GM18511 (cell line): ENCODE measurements around the gene KIAA0825.
"Not testable (repeated sequence)": the region's sequence is repeated elsewhere in the genome, so short reads cannot be mapped to it uniquely, and the experiment has no call there.

ENCODE experiments used
- ATAC-seq: cut with Tn5 transposase; IDR thresholded peaks from one replicate; pipeline ENCODE4 v1.9.1; 2021; ENCODE audit warnings: mild to moderate bottlenecking, moderate library complexity; ENCODE audit not compliant: unreplicated experiment

KIAA0825 gene

DNA sequence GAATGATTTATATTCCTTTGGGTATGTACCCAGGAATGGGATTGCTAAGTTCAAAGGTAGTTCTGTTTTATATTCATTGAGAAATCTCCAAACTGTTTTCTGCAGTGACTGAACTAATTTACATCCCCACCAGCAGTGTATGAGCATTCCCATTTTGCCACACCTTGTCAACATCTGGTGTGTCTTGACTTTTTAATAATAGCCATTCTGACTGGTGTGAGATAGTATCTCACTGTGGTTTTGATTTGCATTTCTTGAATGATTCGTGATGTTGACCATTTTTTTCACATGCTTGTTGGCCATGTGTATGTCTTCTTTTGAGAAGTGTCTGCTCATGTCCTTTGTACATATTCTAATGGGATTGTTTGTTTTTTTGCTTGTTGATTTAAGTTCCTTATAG, 421.5 kb downstream of the KIAA0825 start:
- no peak for ATAC-seq

- no peak for ATAC-seq
These were observed 425.6 kb downstream of the KIAA0825 start for GRCh38 chr5:94192658-94193391.

DNA sequence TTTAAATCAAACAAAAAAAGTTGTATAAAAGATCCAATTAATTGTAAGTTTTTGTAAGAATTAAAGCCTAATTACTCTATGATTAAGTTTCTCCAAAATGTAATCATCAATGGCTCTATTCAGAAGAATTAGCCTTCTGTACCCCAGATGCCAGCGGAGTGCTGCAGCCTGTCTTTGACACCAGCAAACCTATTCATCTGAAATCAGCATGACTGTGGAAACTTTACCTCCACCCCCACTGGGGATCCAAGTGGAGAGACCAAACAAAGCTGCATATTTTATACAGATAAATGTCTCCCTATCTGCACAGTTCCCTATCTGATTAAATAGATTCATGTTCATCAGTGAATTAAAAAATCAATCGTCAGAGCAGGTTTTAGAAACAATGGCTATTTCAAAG, 426.8 kb downstream of the KIAA0825 start:
- no peak for ATAC-seq

GRCh38 chr5:94188725-94189124, 429.7 kb downstream of the KIAA0825 start:
- ATAC-seq: no peak

- ATAC-seq: no peak
These were observed 433.5 kb downstream of the KIAA0825 start for GRCh38 chr5:94184870-94185269.

- peak; percentile 69 for ATAC-seq
These were observed 436.5 kb downstream of the KIAA0825 start for GRCh38 chr5:94181895-94182294.

- no peak for ATAC-seq
These were observed 437.6 kb downstream of the KIAA0825 start for GRCh38 chr5:94180761-94181160.

DNA sequence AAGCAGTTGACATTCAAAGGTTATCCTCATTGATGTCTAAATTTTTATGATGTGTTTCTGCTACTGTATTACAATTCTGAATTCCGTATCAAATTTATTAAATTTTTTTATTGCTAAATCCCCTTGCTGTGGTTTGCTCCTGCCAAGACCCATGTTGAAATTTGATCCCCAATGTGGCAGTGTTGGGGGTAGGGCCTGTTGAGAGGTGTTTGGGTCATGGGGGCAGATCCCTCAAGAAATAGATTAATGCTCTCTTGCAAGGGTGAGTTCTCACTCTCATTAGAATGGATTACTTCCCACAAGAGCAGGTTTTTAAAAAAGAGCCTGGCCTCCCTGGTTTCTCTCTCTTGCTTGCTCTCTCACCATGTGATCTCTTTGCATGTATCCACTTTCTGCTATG, 442.5 kb downstream of the KIAA0825 start:
- ATAC-seq: no peak

GRCh38 chr5:94174748-94175411, 443.5 kb downstream of the KIAA0825 start:
- ATAC-seq: no peak

DNA sequence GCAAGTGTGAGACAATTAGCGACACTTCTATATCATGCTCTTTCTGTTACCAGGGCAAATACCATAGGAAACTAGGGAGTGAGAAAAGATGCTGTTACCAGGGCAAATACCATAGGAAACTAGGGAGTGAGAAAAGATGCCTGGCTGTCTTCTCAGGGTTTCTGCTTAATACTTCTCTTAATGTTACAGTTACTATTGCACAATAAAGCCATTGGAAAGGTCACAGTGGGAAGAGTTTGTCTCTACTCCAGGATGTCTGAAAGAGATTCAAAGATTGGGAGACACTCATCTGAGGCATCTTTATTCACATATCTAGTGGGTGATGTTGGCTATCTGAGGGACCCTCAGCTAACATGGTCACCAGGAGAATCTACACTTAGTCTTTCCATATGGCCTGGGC, 445.3 kb downstream of the KIAA0825 start:
- no peak for ATAC-seq

- ATAC-seq: not testable (repeated sequence)
These were observed 447.3 kb downstream of the KIAA0825 start for GRCh38 chr5:94171070-94171469.

- ATAC-seq: peak; percentile 83
These were observed 448.2 kb downstream of the KIAA0825 start for GRCh38 chr5:94170158-94170557.

- ATAC-seq: no peak
These were observed 450.3 kb downstream of the KIAA0825 start for GRCh38 chr5:94168151-94168550.

- ATAC-seq: no peak
These were observed 456.6 kb downstream of the KIAA0825 start for GRCh38 chr5:94161801-94162200.

DNA sequence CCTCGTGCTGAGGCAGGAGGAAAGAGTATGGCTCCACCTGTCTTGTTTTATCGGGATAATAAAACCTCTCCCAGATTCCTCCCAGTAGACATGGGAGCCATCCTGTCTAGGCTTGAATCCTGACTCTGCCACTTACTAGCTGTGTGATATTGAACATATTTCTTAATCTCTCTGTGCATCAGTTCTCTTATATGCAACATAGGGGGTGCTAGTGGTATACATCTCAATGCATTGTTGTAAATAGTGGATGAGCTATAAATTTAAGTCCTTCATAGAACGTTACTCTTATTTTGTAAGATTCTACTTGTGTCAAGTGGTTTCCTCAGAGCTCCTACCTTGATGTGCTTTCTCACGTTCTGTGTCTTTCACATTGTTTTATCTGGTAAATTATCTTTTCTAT, 459.3 kb downstream of the KIAA0825 start:
- no peak for ATAC-seq

- no peak for ATAC-seq
These were observed 460.5 kb downstream of the KIAA0825 start for GRCh38 chr5:94157704-94158539.

GRCh38 chr5:94154672-94155071, 463.7 kb downstream of the KIAA0825 start:
- ATAC-seq: no peak

DNA sequence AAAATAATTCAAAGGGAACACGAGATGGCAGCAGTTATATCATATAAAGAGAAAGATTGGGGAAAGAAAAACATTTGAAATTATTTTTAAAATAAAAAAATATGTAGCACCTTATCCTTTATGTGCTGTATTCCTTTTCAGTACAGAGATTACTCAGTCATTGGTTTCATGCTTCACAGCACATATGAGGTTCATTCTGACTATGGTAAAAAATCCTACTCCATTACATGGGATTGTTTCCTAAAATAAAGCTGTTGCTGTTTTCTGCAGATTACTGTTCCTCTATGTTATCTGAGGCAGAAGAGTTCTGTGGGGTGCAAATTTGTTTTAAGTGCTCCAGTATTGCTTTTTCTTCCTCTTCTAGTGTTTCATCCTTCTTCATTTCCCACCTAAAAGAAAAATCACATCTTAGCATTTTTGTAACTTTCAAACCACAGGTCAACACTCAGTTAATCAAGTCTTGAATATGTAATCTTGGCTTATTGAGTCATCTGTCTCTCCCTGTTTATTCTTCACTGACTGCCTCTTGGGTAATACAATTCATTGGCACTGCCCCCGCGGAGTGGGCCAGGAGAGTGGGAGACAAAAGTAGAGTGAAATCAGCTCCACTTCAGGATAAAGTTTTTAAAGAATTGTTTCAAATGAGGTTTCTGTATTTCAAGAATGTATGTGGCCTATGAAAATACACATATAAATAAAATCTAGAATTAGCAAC, 464.5 kb downstream of the KIAA0825 start:
- ATAC-seq: no peak

DNA sequence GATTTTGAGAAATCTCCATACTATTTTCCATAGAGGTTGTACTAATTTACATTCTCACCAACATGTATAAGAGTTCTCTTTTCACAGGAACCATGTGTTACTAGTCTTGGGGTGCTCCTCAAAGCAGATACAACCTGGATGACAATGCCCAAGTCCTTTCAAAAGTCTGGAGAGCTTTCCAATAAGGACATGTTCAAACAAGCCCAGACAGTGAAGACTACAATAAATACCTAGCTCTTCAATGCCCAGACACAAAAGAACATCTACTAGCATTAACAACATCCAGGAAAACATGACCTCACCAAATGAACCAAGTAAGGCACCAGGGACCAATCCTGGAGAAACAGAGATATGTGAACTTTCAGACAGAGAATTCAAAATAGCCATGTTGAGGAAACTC, 474.8 kb downstream of the KIAA0825 start:
- ATAC-seq: not testable (repeated sequence)

GRCh38 chr5:94140300-94140699, 478.1 kb downstream of the KIAA0825 start:
- no peak for ATAC-seq

GRCh38 chr5:94130077-94130476, 488.3 kb downstream of the KIAA0825 start:
- ATAC-seq: no peak
